Measurements from ENCODE around the gene GPRIN1.
"Not testable (repeated sequence)": the region's sequence is repeated elsewhere in the genome, so short reads cannot be mapped to it uniquely, and the experiment has no call there.

Gene GPRIN1

GRCh38 chr5:176596069-176596644 lies 13.8 kb downstream of the GPRIN1 start:
- DNase-seq: no peak

GRCh38 chr5:176595386-176595943 lies 14.5 kb downstream of the GPRIN1 start:
- no peak for DNase-seq

- DNase-seq: no peak
Observed at GRCh38 chr5:176594554-176594953, 15.4 kb downstream of the GPRIN1 start.

- DNase-seq: no peak
Observed at GRCh38 chr5:176593273-176593869, 16.6 kb downstream of the GPRIN1 start.

- no peak for DNase-seq
Observed at GRCh38 chr5:176592573-176592972, 17.4 kb downstream of the GPRIN1 start.

DNA sequence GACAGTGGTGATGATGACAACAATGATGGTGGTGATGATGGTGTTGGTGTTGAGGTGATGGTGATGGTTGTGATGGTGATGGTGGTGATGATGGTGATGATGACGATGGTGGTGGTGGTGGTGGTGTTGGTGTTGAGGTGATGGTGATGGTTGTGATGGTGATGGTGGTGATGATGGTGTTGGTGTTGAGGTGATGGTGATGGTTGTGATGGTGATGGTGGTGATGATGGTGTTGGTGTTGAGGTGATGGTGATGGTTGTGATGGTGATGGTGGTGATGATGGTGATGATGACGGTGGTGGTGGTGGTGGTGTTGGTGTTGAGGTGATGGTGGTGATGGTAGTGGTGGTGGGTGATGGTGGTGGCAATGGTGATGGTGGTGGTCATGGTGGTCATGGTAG lies 18.3 kb downstream of the GPRIN1 start:
- DNase-seq: not testable (repeated sequence)

DNA sequence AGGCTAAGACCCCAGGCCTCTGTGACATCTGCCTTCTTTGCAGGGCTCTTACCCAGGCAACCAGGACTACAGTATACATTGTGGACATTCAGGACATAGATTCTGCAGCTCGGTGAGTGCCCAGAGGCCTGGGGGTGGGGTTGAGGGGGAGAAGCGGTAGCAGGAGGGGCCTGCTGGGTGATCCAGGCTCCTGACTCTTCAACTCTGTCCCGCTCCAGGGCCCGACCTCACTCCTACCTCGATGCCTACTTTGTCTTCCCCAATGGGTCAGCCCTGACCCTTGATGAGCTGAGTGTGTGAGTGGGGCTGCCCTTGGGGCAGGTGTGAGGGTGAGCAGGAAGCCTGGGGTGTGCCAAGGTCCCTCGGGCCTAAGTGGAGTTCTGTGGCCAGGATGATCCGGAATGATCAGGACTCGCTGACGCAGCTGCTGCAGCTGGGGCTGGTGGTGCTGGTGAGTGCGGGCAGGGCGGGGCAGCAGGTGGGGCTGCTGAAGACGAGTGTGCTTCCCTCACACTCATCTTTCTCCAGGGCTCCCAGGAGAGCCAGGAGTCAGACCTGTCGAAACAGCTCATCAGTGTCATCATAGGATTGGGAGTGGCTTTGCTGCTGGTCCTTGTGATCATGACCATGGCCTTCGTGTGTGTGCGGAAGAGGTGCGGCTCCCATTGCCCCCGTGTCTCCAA lies 19.8 kb downstream of the GPRIN1 start:
- peak; percentile 69 for DNase-seq

GRCh38 chr5:176589039-176589769 lies 20.8 kb downstream of the GPRIN1 start:
- DNase-seq: no peak

DNA sequence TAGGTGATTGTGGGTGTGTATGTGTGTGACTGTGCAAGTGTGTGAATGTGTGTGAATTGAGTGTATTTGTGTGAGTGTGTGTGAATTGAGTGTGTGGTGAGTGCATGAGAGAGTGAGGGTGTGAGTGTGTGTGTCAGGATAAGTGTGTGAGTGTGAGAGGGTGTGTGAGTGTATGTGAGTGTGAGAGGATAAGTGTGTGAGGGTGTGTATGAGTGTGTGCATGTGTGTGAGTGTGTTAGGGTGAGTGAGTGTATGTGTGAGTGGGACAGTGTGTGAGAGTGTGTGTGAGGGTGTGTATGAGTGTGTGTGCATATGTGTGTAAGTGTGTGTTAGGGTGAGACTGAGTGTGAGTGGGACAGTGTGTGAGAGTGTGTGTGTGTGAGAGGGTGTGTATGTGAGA lies 21.7 kb downstream of the GPRIN1 start:
- no peak for DNase-seq

- no peak for DNase-seq
Observed at GRCh38 chr5:176587398-176587797, 22.6 kb downstream of the GPRIN1 start.

GRCh38 chr5:176583076-176583475 lies 26.9 kb downstream of the GPRIN1 start:
- DNase-seq: no peak

DNA sequence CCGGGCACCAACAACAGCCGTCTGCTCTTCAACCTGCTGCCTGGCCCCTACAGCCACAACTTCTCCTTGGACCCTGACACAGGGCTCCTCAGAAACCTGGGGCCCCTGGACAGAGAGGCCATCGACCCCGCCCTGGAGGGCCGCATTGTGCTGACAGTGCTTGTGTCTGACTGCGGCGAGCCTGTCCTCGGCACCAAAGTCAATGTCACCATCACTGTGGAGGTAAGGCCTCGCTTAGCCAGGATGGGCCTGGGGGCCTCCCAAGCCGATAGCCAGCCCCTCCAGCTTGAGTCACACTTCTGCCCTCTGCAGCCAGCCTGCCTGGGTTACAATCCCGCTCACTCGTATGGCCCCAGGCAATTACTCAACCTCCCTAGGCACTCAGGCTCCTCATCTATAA lies 28.6 kb downstream of the GPRIN1 start:
- DNase-seq: no peak

GRCh38 chr5:176579323-176579722 lies 30.6 kb downstream of the GPRIN1 start:
- no peak for DNase-seq

DNA sequence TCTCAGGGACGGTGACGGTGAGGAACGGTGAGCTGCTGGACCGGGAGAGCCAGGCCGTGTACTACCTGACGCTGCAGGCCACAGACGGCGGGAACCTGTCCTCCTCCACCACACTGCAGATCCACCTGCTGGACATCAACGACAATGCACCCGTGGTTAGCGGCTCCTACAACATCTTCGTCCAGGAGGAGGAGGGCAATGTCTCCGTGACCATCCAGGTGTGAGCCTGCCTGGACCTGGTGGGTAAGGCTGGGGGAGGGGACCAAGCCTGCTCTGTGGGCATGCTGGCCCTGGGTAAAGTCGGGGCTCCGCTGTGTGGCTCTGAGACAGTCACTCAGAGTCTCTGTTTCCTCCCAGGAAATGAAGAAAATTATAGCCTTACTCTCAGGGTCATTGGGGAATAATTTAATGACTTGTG lies 31.6 kb downstream of the GPRIN1 start:
- peak; percentile 78 for DNase-seq

DNA sequence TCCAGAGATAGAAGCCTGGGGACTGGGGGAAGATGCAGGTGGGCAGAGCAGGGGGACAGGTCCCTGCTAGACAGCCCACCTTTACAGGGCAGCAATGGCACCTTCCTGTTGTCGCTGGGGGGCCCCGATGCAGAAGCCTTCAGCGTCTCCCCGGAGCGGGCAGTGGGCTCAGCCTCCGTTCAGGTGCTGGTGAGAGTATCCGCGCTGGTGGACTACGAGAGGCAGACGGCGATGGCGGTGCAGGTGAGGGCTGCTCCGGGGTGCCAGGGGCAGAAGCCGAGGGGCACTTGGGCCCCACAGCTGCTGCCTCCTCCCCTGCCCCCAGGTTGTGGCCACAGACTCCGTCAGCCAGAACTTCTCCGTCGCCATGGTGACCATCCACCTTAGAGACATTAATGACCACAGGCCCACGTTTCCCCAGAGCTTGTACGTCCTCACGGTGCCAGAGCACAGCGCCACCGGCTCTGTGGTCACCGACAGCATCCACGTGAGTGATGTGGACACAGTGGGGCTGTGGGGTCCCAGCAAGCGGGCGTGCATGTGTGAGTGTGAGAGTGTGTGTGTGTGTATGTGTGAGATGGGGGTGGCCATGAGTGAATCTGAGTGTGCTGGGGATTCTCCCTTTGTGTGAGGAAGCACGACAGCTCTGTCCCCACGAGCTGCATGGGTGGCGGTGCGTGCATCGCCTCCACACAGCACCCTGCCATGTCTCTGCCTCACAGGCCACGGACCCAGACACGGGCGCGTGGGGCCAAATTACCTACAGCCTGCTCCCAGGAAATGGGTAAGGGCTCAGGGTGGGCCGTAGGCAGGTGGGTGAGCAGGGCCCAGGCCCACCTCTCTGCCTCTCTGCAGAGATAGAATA lies 32.4 kb downstream of the GPRIN1 start:
- DNase-seq: no peak

DNA sequence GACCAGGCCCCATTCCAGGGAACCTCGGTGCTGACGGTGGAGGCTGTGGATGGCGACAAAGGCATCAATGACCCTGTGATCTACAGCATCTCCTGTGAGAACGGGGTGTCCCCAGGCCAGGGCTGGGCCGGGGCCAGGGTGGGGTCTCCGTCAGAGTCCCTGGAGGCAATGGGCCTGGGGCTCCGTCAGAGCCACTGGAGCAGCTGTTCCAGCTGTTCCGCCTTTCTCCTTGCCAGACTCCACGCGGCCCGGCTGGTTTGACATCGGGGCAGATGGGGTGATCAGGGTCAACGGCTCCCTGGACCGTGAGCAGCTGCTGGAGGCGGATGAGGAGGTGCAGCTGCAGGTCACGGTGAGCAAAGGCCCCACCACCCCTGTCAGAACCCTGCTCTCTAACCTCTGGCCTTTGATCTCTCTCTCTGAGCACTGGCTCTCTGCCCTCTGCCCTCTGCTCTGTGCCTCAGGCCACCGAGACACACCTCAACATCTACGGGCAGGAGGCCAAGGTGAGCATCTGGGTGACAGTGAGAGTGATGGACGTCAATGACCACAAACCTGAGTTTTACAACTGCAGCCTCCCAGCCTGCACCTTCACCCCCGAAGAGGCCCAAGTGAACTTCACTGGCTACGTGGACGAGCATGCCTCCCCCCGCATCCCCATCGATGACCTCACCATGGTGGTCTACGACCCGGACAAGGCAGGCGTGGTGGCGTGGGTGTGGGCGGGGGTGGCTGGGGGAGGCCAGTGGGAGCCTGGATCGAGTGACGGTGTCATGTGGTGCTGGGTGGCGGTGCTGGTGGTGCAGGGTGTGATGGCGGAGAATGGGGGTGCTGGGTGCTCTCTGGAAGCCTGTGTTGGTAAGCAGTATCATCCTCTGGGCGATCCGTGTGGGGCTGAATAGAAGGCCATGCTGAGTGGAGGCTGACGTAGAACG lies 34.2 kb downstream of the GPRIN1 start:
- DNase-seq: no peak

- no peak for DNase-seq
Observed at GRCh38 chr5:176575066-176575465, 34.9 kb downstream of the GPRIN1 start.

DNA sequence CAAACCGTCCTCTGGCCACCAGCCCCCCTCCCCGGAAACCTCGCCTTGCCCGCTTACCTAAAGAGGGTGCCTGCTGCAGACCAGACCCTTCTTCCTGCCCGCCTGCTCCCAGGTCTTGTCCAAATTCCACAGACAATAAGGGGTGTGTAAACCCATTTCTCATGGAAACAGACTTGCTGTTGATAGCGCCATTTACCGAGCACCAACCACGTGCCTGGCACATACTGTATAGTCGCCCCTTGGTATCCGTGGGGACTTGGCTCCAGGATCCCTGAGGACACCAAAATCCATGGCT lies 35.7 kb downstream of the GPRIN1 start:
- no peak for DNase-seq

- peak; percentile 17 for DNase-seq
Observed at GRCh38 chr5:176573564-176574296, 36.2 kb downstream of the GPRIN1 start.

GRCh38 chr5:176570044-176570443 lies 39.9 kb downstream of the GPRIN1 start:
- DNase-seq: no peak

DNA sequence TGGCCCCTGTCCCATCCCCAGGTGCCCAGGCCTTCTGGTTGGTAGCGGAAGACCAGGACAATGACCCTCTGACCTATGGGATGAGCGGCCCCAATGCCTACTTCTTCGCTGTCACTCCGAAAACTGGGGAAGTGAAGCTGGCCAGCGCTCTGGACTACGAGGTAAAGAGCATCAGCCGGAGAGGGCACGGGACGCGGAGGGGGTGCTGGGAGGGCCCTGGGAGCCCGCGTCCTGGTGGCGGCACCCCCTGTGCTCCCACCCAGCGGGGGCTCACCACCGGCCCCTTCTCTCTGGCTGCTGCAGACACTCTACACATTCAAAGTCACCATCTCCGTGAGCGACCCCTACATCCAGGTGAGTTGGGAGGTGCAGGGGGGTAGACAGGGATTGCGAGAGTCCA lies 41.3 kb downstream of the GPRIN1 start:
- DNase-seq: no peak
